Activated B cell treated with CpG ODN at 0.5 μM for 24 hours (primary cell): ENCODE results near the gene RASAL2. TPM values are rescaled to one million over a fixed set of nuclear protein-coding genes. Genes with fewer than 3 reads are reported as not detected.

ENCODE experiments used
- ATAC-seq: fragments of 200-7000 bp; cut with Tn5 transposase; one replicate; pipeline ENCODE4 v1.10.0; 2021; ENCODE audit warnings: low read depth, mild to moderate bottlenecking, moderate library complexity
- CTCF ChIA-PET: fragments of 350-600 bp; sonication (Branson Sonifier 250); formaldehyde crosslinking; loops from one replicate; lab custom pipeline; 2021; ENCODE audit warnings: antibody characterized with exemption; lab: Charles Lee
- POLR2A ChIA-PET: fragments of 350-600 bp; sonication (Branson Sonifier 250); formaldehyde crosslinking; loops from one replicate; lab custom pipeline; 2021; ENCODE audit warnings: antibody characterized with exemption; lab: Charles Lee
- DNase-seq: peaks from one replicate; pipeline ENCODE4 v3.0.0; 2022
- H3K27ac Mint-ChIP-seq: one replicate; pipeline ENCODE4 v1.8.0; 2020; ENCODE audit warnings: mixed read lengths
- H3K27me3 Mint-ChIP-seq: one replicate; pipeline ENCODE4 v1.8.0; 2021; ENCODE audit warnings: mixed read lengths
- H3K36me3 Mint-ChIP-seq: one replicate; pipeline ENCODE4 v1.8.0; 2021; ENCODE audit warnings: low read depth, mixed read lengths
- H3K4me1 Mint-ChIP-seq: one replicate; pipeline ENCODE4 v1.8.0; 2021; ENCODE audit warnings: mixed read lengths
- H3K4me3 Mint-ChIP-seq: one replicate; pipeline ENCODE4 v1.8.0; 2020; ENCODE audit warnings: mild to moderate bottlenecking, mixed read lengths
- H3K9me3 Mint-ChIP-seq: one replicate; pipeline ENCODE4 v1.8.0; 2020; ENCODE audit warnings: mixed read lengths
- intact Hi-C: fragments of 100-400 bp; cut with micrococcal nuclease; formaldehyde crosslinking; loops from one replicate; pipeline ENCODE4 v1.15.1; 2024
- total RNA-seq: library from RNA; stranded (reverse); gene quantifications from 2 replicates; pipeline ENCODE4 v1.2.3, GENCODE V29; 2022
- TF ChIP-seq, protein P1 (sequence below): fragments of 200-600 bp; IDR thresholded peaks from one replicate; pipeline ENCODE4 v1.8.0; 2022; ENCODE audit warnings: antibody characterized with exemption, mild to moderate bottlenecking

Gene RASAL2
- total RNA-seq, 1 donor from 2014 or later: 0.16 TPM

DNA sequence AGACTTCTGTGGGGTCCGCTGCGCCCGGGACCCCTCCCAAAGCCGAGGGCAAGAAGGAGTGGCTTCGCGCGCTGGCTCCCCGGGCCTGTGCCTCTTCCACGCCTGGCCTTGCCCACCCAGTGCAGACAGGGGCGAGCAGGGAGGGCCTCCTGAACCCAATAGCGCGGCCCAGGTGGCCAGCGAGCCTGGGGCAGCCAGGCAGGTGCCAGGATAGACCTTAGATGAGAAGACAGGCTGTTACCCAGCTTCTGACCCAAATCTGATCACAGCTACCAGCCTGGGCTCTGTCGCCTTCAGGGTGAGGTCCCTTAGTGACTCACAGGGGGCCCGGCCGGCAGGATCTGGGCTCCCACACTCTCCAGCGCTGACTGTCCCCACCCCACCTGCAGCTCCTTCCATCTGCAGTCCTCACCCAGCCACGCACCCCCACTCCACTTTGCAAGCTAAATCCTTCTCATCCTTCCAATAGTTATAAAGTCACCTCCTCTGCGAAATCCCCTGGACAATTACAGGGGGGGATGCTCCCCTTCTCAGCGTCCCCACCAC, 393.2 kb downstream of the RASAL2 start:
- Mint-ChIP-seq H3K36me3 (no peaks in the 10 kb centered on the region), H3K9me3 (no peaks in the 10 kb centered on the region), H3K4me1 (peaks cover 34% of the 10 kb centered on the region), H3K27ac (peak overlapping the region; percentile 64), H3K4me3 (peak overlapping the region; percentile 36), H3K27me3 (peaks cover 4% of the 10 kb centered on the region)
- TF ChIP-seq, protein P1, sequence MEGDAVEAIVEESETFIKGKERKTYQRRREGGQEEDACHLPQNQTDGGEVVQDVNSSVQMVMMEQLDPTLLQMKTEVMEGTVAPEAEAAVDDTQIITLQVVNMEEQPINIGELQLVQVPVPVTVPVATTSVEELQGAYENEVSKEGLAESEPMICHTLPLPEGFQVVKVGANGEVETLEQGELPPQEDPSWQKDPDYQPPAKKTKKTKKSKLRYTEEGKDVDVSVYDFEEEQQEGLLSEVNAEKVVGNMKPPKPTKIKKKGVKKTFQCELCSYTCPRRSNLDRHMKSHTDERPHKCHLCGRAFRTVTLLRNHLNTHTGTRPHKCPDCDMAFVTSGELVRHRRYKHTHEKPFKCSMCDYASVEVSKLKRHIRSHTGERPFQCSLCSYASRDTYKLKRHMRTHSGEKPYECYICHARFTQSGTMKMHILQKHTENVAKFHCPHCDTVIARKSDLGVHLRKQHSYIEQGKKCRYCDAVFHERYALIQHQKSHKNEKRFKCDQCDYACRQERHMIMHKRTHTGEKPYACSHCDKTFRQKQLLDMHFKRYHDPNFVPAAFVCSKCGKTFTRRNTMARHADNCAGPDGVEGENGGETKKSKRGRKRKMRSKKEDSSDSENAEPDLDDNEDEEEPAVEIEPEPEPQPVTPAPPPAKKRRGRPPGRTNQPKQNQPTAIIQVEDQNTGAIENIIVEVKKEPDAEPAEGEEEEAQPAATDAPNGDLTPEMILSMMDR: no peak
- peak; percentile 44 for ATAC-seq
- ChIA-PET CTCF (no interaction called here), POLR2A (no interaction called here)
- intact Hi-C loops: no loop called here
- DNase-seq: no peak

DNA sequence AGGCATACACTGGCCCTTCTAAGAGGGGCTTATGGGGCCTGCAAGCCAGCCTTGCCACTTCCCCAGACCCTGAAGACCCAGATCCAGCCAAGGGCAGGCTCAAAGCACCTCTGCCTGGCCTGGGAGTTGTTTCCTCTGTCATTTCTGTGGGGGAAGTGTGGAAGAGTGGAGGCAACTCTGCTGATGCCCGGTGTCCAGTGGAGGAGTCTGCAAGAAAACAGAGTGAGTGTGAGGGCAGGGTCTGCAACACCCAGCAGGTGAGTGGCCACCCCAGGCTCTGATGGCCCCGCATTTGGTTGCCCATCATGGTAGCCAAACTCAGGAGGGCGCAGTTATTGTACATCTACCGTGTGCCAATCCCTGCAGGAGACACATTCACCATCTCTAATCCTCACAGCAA, 394.5 kb downstream of the RASAL2 start:
- H3K36me3 Mint-ChIP-seq: no peaks in the 10 kb centered on the region
- no peak overlapping the region for H3K27ac Mint-ChIP-seq
- ATAC-seq (no peak), DNase-seq (no peak)
- CTCF ChIA-PET: no interaction called here
- H3K4me1 Mint-ChIP-seq: peaks cover 31% of the 10 kb centered on the region
- POLR2A ChIA-PET: no interaction called here
- H3K9me3 Mint-ChIP-seq: no peaks in the 10 kb centered on the region
- no peak overlapping the region for H3K4me3 Mint-ChIP-seq
- intact Hi-C loops: no loop called here
- TF ChIP-seq, protein P1: no peak
- H3K27me3 Mint-ChIP-seq: peaks cover 4% of the 10 kb centered on the region

DNA sequence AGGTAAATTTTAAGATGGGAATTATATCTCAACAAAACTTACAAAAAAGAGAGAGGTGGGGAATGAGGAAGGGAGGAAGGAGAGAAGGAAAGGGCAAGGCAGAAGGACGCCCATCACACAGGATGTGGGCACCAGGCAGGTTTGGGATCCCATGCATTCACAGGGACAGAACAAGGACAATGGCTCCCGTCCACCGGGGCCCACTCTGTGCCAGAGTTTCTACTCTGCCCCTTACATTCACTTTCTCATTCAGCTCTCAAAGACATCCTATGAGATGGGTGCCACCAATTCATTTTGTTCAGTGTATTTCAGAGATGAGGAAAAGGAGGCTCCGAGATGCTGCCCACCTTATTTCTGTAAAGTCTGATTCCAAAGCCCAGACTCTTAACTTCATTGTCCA, 395.5 kb downstream of the RASAL2 start:
- intact Hi-C loops: no loop called here
- TF ChIP-seq, protein P1: no peak
- Mint-ChIP-seq H3K4me3 (no peak overlapping the region), H3K27me3 (peaks cover 4% of the 10 kb centered on the region), H3K9me3 (no peaks in the 10 kb centered on the region), H3K36me3 (no peaks in the 10 kb centered on the region), H3K27ac (no peak overlapping the region), H3K4me1 (peaks cover 28% of the 10 kb centered on the region)
- ATAC-seq: no peak
- no peak for DNase-seq
- ChIA-PET POLR2A (no interaction called here), CTCF (no interaction called here)

DNA sequence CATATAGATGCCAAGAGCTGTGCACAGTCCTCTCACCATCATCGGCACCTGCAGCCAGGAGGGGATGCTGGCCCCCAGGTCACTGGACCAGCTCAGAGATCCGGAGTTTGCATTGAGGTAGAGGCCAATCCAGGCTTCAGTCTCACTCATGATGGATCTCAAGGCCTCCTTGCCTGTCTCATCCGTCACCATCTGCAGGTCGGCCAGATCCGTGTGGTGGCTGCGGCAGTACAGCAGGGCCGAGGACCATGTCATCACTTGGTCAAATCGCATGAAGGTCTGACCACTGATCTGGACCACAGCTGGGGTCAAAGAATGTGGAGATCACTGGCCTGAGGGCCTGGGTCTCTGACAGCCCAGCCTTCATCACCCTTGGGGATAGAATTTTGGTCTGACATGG, 396.2 kb downstream of the RASAL2 start:
- Mint-ChIP-seq H3K4me3 (no peak overlapping the region), H3K9me3 (no peaks in the 10 kb centered on the region), H3K27ac (no peak overlapping the region), H3K36me3 (no peaks in the 10 kb centered on the region), H3K4me1 (peaks cover 22% of the 10 kb centered on the region), H3K27me3 (peaks cover 4% of the 10 kb centered on the region)
- ATAC-seq (no peak), DNase-seq (no peak)
- TF ChIP-seq, protein P1: no peak
- intact Hi-C loops: no loop called here
- ChIA-PET POLR2A (no interaction called here), CTCF (no interaction called here)

DNA sequence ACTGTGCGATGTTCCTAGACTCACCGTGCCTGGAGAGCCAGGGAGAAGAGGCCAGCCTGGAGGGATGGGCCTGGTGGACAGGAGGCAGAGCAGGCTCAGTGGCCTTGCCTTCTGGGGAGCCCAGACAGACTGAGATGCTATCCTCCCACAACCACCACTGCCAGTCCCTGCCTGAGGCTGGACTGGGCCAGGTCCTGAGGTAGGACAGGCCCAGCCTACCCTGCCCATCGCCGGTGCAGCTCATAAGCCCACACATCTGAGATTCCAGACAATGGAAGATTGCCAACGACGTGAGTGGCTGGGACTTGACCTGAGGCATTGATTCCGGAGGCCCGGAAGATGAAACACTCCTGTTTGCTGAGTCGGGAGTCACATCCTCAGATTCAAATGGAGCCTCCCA, 397.1 kb downstream of the RASAL2 start:
- ChIA-PET POLR2A (no interaction called here), CTCF (no interaction called here)
- ATAC-seq (no peak), DNase-seq (no peak)
- peaks cover 4% of the 10 kb centered on the region for H3K27me3 Mint-ChIP-seq
- H3K36me3 Mint-ChIP-seq: no peaks in the 10 kb centered on the region
- H3K4me3 Mint-ChIP-seq: no peak overlapping the region
- intact Hi-C loops: no loop called here
- no peaks in the 10 kb centered on the region for H3K9me3 Mint-ChIP-seq
- H3K4me1 Mint-ChIP-seq: peaks cover 14% of the 10 kb centered on the region
- TF ChIP-seq, protein P1: no peak
- H3K27ac Mint-ChIP-seq: no peak overlapping the region
